WI38 (cell line): ENCODE data around the gene NPLOC4.
A peak's percentile ranks its signal among the peaks of the same experiment; 100 is the strongest.
"Not testable (repeated sequence)": the region's sequence is repeated elsewhere in the genome, so short reads cannot be mapped to it uniquely, and the experiment has no call there.

Experiments
- H3K4me3 ChIP-seq: 2 replicates; pipeline ENCODE4 v1.5.1; 2011; ENCODE audit warnings: low read depth, mild to moderate bottlenecking, control low read depth, low read length
- TF ChIP-seq, protein P1 (sequence below): IDR thresholded peaks from 2 replicates; pipeline ENCODE4 v1.5.1; 2012; ENCODE audit warnings: low read depth, mild to moderate bottlenecking, control low read depth, low read length

Gene NPLOC4

DNA sequence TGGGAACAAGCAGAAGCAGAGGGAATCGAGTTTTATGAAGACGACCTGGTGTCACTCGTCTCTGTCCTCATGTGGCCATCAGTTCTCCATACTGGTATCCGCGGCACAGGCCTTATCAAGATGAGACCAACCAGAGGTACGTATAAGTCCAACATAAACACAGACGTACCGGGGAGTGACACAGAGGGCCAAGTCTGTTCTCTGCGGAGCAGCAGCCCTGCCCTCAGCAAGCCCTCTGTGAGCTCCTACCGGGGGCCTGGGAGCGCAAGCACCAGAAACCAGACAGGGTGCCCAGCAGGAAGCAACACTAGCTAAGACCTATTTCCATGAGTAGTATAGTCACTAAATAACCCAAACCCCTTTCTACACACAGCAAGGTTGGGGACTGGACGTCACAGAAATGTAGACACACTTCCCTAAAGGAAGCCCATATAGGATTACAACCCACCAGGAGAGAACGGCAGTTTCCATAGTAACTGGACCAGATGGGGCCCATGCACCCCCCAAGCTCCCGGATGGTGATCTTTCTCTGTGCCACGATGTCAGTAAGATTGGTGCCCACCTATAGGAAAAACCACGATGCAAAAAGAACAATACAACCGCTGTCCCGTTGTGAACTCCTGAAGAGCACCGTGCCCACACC is 45.8 kb upstream of the NPLOC4 start:
- TF ChIP-seq, protein P1, sequence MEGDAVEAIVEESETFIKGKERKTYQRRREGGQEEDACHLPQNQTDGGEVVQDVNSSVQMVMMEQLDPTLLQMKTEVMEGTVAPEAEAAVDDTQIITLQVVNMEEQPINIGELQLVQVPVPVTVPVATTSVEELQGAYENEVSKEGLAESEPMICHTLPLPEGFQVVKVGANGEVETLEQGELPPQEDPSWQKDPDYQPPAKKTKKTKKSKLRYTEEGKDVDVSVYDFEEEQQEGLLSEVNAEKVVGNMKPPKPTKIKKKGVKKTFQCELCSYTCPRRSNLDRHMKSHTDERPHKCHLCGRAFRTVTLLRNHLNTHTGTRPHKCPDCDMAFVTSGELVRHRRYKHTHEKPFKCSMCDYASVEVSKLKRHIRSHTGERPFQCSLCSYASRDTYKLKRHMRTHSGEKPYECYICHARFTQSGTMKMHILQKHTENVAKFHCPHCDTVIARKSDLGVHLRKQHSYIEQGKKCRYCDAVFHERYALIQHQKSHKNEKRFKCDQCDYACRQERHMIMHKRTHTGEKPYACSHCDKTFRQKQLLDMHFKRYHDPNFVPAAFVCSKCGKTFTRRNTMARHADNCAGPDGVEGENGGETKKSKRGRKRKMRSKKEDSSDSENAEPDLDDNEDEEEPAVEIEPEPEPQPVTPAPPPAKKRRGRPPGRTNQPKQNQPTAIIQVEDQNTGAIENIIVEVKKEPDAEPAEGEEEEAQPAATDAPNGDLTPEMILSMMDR: no peak
- H3K4me3 ChIP-seq: peak overlapping the region; percentile 96

DNA sequence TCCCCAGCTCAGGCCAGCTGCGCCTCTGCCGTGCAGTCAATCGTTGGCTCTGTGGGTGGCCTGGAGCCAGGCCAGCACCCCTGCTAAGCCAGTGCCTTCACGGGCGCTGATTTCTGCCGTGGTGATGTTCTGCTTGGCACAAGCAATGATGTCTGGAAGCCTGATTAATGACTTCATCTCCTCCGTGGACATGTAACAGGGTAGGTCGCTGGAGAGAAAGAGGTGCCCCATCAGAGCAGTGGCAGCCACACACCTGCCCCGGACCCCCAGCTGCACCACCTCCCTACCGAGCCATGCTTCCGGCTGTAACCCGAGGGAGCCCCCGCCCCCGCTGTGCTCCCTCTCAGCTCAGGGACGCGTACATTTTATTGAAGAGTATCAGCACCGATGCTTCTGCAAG is 44.8 kb upstream of the NPLOC4 start:
- TF ChIP-seq, protein P1: no peak
- H3K4me3 ChIP-seq: no peak overlapping the region

DNA sequence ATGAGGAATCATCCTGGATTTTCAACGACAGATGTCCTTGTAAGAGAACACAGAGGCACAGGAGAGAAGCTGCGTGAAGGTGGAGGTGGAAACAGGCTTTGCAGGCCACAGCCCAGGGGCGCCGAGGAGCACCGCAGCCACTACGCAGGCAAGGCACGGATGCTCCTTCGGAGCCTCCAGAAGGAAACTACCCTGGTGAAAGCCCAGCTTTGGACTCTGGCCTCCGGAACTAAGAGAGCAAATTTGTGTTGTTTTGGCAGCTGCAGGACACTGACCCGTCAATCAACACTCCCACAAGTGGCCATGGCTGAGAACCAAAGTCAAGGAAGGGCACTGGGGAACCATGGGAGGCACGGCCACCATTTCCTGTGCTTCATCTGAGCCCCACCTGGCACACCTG is 43.2 kb upstream of the NPLOC4 start:
- TF ChIP-seq, protein P1: no peak
- no peak overlapping the region for H3K4me3 ChIP-seq

DNA sequence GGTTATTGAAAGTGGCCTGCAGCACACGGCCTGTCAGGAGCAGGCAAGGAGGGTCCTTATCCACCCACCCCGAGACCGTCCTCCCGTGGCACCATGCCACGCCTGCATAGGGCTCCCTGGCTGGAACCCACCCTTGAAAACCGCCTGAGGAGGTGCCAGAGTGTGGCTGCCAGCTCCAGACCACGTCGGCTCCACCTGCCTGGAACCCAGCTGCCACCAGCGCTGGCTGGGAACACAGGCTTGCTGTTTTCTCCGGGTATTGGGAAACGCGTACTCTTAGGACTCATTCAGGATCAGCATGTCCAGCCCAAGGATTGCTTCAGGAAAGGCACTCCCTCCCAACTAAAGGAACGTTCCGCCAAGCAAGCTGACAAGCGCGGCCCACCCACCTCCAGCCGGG is 40.0 kb upstream of the NPLOC4 start:
- no peak overlapping the region for H3K4me3 ChIP-seq
- TF ChIP-seq, protein P1: no peak

DNA sequence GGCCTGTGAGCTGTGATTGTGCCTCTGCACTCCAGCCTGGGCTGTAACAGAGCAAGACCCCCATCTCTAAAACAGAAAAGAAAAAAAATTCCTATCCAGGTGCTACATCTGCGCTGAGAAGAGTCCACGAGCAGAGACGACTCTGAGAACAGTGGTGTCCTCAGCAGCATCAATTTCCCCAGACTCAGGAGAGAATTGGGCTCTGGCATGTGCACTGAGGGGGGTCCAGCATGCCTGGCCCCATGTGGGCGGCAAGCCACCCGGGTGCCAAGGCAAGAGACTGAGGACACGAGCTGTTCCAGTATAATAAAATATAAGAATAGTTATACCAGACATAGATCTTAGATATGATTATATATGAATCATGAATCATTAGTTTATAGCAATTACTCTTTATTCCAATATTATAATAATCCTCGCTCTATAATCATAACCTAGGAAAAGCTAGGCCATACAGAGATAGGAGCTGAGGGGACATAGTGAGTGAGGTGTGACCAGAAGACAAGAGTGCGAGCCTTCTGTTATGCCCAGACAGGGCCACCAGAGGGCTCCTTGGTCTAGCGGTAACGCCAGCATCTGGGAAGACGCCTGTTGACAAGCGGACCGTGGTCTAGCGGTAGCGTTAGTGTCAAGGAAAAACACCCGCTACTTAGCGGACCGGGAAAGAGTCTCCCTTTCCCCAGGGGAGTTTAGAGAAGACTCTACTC is 38.8 kb upstream of the NPLOC4 start:
- not testable (repeated sequence) for H3K4me3 ChIP-seq

DNA sequence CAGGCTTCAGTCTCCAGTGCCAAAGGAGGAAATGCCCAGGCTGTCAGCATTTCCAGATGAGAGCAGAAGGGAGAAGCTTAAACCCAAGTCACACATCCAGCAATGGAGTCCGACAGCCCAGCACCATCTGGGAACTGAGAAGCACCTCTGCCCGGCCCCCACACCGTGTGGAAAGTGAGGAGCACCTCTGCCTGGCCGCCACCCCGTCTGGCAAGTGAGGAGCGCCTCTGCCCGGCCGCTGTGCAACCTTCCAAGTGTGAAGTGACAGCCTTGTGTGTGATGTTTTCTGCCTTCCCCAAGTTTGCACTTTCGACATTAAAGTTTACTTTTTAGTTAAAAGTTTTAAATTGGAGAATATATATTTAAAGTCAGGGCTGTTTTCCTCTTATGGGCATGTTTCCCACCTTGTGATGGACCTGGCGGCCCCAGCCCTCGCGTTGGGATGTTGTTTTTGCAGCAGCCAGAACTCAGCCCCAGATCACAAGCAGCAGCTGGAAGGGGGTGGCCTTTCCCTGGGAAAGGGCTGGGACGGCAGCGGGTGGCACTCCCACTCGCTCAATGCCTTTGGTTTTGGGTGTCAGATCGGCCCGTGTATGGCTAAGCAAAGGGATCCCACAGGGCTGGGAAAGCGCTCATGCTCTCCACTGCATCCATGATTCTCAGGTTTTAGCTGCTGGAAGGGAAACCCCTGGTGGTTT is 36.8 kb upstream of the NPLOC4 start:
- H3K4me3 ChIP-seq: no peak overlapping the region
- TF ChIP-seq, protein P1: no peak

More for the DNA sequence above, 38.8 kb upstream of the NPLOC4 start:
- TF ChIP-seq, protein P1: peak; percentile 28; the same call in 1 of the 2 replicates

DNA sequence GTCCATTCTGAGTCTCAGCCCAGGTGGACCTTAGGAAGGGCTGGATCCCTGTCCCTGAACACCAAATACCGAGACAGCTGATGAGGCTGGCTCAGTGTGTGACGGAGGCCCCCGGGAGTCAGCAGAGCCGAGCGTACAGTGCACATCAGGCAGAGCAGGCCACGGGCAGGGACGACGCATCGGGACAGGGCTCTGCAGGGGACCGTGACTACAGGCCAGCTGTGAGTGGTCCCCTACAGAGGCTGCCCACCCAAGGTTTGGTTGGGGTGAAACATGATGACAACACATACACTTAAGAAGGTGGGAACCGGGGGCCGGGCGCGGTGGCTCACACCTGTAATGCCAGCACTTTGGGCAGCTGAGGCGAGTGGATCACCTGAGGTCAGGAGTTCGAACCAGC is 36.0 kb upstream of the NPLOC4 start:
- H3K4me3 ChIP-seq: no peak overlapping the region
- TF ChIP-seq, protein P1: no peak
